IMR-90 (cell line): Measurements from ENCODE around the gene CWF19L1. TPM values are rescaled to one million over a fixed set of nuclear protein-coding genes. Genes with fewer than 3 reads are reported as not detected.

ENCODE experiments used
- MAFK ChIP-seq: IDR thresholded peaks from 2 replicates; pipeline ENCODE4 v1.6.1; 2012; ENCODE audit warnings: low read depth, low read length, improper control_type of control experiment
- RCOR1 ChIP-seq: IDR thresholded peaks from 2 replicates; pipeline ENCODE4 v1.6.1; 2012; ENCODE audit warnings: mild to moderate bottlenecking, low read length, improper control_type of control experiment; ENCODE audit not compliant: insufficient replicate concordance
- polyA plus RNA-seq, 3 experiments: library from polyadenylated mRNA; depleted of rRNA; stranded (reverse); fragments of >200 nt; gene quantifications; 2 replicates each; pipeline ENCODE4 v1.2.3, GENCODE V29; 2012; ENCODE audit warnings: low replicate concordance in 1 of 3
- total RNA-seq: library from RNA; depleted of rRNA; stranded (reverse); fragments of >200 nt; gene quantifications from 2 replicates; pipeline ENCODE4 v1.2.3, GENCODE V29; 2012
- TF ChIP-seq, protein P1 (sequence below): fragments of 150-350 bp; IDR thresholded peaks from 2 replicates; pipeline ENCODE4 v1.6.1; 2016; ENCODE audit warnings: low read depth, mild to moderate bottlenecking, low read length, moderate library complexity, borderline replicate concordance

Gene CWF19L1
- total and polyA plus RNA-seq, 2 of the 4 experiments (the other 2 are of a cell fraction) = 10.2 to 30.8 TPM

DNA sequence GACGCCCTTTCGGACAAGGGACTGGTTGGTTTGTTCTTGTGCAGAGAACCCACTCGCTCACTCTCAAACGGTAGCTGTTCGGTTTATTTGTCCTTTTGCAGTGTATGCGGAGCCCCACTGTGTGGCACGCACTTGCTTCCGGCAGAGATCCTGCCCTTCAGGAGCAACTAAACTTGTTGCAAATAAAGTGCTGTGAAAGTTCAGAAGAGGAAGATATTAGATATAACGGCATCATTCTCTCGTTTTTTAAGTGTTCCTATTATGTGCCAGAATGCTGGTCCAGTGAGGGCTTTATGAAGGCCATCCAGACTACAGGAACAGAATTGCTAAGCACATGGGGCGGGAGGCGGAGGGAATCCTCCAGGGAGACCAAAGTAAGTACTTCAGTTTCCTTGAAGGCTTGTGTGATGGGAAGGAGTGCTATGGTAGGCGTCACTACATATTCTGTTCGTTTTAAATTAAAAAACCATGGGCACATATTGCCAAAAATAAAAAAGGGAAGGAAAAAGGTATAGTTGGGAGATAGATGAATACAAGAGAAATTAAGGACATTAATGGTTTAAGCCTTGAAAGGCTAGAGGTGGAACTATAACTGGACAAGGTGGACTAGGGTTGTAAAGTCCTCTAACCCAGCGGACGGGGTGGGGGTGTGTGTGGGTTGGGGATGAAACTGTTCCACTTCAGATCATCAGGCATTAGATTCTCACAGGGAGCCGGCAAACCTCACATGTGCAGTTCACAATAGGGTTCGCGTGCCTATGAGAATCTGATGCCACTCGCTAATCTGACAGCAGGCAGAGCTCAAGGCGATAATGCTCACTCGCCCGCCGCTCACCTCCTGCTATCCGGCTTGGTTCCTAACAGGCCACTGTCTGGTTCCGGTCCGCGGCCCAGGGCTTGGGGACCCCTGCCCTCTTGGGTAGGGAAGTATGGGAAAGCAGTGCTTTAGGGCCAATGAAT, 80.9 kb downstream of the CWF19L1 start (continued):
- TF ChIP-seq, protein P1, sequence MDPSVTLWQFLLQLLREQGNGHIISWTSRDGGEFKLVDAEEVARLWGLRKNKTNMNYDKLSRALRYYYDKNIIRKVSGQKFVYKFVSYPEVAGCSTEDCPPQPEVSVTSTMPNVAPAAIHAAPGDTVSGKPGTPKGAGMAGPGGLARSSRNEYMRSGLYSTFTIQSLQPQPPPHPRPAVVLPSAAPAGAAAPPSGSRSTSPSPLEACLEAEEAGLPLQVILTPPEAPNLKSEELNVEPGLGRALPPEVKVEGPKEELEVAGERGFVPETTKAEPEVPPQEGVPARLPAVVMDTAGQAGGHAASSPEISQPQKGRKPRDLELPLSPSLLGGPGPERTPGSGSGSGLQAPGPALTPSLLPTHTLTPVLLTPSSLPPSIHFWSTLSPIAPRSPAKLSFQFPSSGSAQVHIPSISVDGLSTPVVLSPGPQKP = no peak
- TF ChIP-seq MAFK (no peak), RCOR1 (no peak)
